Ectodermal cell (in vitro differentiated cells): ENCODE results near the gene GEMIN8.

Experiments
- H3K27ac ChIP-seq: 2 replicates; pipeline ENCODE4 v1.7.0; 2013; ENCODE audit warnings: mild to moderate bottlenecking, low read depth, low read length; ENCODE audit not compliant: insufficient read depth, poor library complexity, severe bottlenecking
- H3K27me3 ChIP-seq: 2 replicates; pipeline ENCODE4 v1.7.0; 2013; ENCODE audit warnings: mild to moderate bottlenecking, low read length; ENCODE audit not compliant: insufficient read depth, control insufficient read depth, poor library complexity, severe bottlenecking
- H3K36me3 ChIP-seq: one replicate; pipeline ENCODE4 v1.7.0; 2013; ENCODE audit warnings: low read length; ENCODE audit not compliant: control insufficient read depth, insufficient read depth
- H3K4me1 ChIP-seq: one replicate; pipeline ENCODE4 v1.7.0; 2013; ENCODE audit warnings: low read length; ENCODE audit not compliant: control insufficient read depth, insufficient read depth
- H3K4me3 ChIP-seq: 2 replicates; pipeline ENCODE4 v1.7.0; 2013; ENCODE audit warnings: low read depth, low read length, control low read depth; ENCODE audit not compliant: insufficient read depth
- H3K9me3 ChIP-seq: 2 replicates; pipeline ENCODE4 v1.7.0; 2013; ENCODE audit warnings: mild to moderate bottlenecking, low read length, moderate library complexity; ENCODE audit not compliant: control insufficient read depth
- WGBS, 2 experiments: methylation state at CpG; one replicate each; pipeline ENCODE4 v1.1.7; 2013; ENCODE audit warnings: missing lambda C conversion rate in 2 of 2; 5-methylcytosine and 5-hydroxymethylcytosine counted together

The GEMIN8 gene

DNA sequence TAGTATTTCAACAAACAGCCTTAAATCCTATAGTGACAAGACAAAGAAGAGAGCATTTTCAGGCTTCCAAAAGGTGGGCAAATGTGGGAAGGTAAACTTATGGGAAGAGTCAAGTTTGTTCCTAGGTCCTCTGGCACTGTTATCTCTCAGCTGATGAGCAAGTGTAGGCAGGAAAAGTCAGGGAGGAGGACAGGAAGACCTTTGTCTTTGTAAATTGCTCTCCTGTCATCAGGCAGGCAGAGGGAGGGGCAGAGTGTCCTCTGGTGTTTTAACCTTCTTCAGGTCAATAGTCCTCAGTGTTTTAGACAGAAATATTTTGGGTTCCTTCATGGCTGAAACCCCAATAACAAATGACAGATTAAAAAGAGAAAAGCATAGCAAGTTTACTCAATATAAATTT is 13.5 kb upstream of the GEMIN8 start:
- no peaks in the 10 kb centered on the region for H3K9me3 ChIP-seq
- H3K36me3 ChIP-seq: no peaks in the 10 kb centered on the region
- no peaks in the 10 kb centered on the region for H3K27me3 ChIP-seq
- H3K4me3 ChIP-seq: no peak overlapping the region
- no peak overlapping the region for H3K27ac ChIP-seq
- H3K4me1 ChIP-seq: no peaks in the 10 kb centered on the region

DNA sequence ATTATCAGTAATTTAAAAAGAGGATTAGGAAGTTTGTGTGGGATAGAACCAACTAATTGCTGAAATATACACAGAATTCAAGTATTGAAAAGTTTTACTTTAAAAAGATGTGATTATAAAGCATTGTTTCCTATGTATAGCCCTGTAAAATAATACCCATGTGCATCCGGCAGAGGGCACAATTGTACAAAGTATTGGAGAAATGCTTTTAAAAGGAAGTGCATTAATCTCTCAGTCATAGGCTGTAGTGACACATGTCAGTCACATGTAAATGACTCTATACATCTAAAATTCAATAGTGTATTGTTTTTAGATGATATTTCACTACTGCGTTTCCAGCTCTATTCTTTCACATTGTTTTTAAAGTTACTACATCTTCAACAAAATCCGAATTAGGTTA is 9.7 kb upstream of the GEMIN8 start:
- Histone ChIP-seq H3K36me3 (no peaks in the 10 kb centered on the region), H3K27me3 (no peaks in the 10 kb centered on the region), H3K4me3 (no peak overlapping the region), H3K9me3 (no peaks in the 10 kb centered on the region), H3K4me1 (no peaks in the 10 kb centered on the region), H3K27ac (no peak overlapping the region)
- WGBS, 2 experiments: 0% methylated on average over 1 of the region's 3 CpGs; no CpG with 5 or more reads in 1 of the 2 experiments

DNA sequence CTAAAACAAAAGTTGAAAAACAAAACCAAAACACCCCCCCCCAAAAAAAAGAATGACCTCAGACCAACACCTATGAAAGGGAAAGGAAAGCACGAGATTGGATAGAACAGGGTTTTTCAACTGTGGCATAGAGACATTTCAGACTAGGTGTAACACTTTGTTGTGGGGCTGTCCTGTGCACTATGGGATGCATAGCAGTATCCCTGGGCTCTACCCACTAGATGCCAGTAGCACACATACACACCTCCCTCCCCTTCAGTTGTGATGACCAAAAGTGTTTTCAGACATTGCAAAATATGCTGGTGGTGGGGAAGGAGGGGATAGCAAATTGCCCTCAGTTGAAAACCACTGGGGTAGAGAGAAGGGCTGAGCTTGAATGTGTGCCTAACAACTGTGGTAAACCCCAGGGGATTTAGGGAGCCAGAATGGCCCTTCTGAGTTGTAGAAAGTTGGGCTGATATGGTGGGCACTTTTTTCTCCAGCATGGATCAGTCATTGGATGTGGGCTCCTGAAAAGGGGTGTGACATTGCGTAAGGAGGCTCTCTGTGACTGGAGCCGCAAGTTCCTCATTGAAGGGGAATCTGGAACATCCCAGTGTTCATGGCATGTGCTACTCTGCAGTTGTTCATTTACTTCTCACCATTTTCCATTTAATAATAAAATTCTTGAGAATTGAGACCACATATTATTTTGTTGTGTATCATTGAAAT is 8.8 kb upstream of the GEMIN8 start:
- Histone ChIP-seq H3K4me1 (no peaks in the 10 kb centered on the region), H3K27ac (no peak overlapping the region), H3K27me3 (no peaks in the 10 kb centered on the region), H3K4me3 (no peak overlapping the region), H3K36me3 (no peaks in the 10 kb centered on the region), H3K9me3 (no peaks in the 10 kb centered on the region)
- WGBS, 2 experiments: 69 to 79% methylated on average over 3 of the region's 3 CpGs

- Histone ChIP-seq H3K27ac (no peak overlapping the region), H3K27me3 (no peaks in the 10 kb centered on the region), H3K9me3 (no peaks in the 10 kb centered on the region), H3K4me1 (peaks cover 7% of the 10 kb centered on the region), H3K36me3 (no peaks in the 10 kb centered on the region), H3K4me3 (no peak overlapping the region)
- WGBS, 2 experiments: 0 to 5% methylated on average over 1 to 2 of the region's 2 CpGs
Observed at GRCh38 chrX:14032406-14032805, 2.7 kb upstream of the GEMIN8 start.

GRCh38 chrX:14030174-14030530 is 460 bp upstream of the GEMIN8 start:
- H3K9me3 ChIP-seq: no peaks in the 10 kb centered on the region
- peak overlapping the region; percentile 51 for H3K4me3 ChIP-seq
- H3K27me3 ChIP-seq: no peaks in the 10 kb centered on the region
- H3K4me1 ChIP-seq: peaks cover 14% of the 10 kb centered on the region
- 15 to 23% methylated on average over 6 to 7 of the region's 7 CpGs for WGBS, 2 experiments
- H3K27ac ChIP-seq: peak overlapping the region; percentile 69
- H3K36me3 ChIP-seq: no peaks in the 10 kb centered on the region

GRCh38 chrX:14029039-14029424 is 660 bp downstream of the GEMIN8 start:
- Histone ChIP-seq H3K27ac (peak overlapping the region; percentile 69), H3K27me3 (no peaks in the 10 kb centered on the region), H3K36me3 (no peaks in the 10 kb centered on the region), H3K4me1 (peaks cover 14% of the 10 kb centered on the region), H3K9me3 (no peaks in the 10 kb centered on the region), H3K4me3 (peak overlapping the region; percentile 51)
- 4 to 9% methylated on average over 7 of the region's 7 CpGs for WGBS, 2 experiments

DNA sequence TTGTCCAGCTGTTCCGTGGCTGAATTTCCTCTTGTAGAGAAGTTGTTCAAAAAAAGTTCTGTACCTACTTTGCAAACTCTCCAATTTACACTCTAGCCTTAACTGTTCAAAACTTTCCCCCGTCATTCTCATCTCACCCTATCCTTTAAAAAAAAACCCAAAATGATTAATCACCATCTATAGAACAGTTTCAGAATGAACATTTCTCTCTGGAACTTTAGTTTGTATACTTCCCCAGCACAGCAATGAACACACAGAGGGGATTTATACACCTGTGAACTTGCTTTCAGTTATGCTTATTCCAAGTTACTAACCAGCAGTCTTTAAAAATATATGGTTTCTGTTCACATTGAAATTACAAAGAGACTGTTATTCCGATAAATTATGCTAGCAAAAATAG is 1.2 kb downstream of the GEMIN8 start:
- 83 to 91% methylated on average over 2 to 3 of the region's 3 CpGs for WGBS, 2 experiments
- peak overlapping the region; percentile 51 for H3K4me3 ChIP-seq
- no peak overlapping the region for H3K27ac ChIP-seq
- H3K9me3 ChIP-seq: no peaks in the 10 kb centered on the region
- peaks cover 14% of the 10 kb centered on the region for H3K4me1 ChIP-seq
- no peaks in the 10 kb centered on the region for H3K27me3 ChIP-seq
- H3K36me3 ChIP-seq: no peaks in the 10 kb centered on the region

DNA sequence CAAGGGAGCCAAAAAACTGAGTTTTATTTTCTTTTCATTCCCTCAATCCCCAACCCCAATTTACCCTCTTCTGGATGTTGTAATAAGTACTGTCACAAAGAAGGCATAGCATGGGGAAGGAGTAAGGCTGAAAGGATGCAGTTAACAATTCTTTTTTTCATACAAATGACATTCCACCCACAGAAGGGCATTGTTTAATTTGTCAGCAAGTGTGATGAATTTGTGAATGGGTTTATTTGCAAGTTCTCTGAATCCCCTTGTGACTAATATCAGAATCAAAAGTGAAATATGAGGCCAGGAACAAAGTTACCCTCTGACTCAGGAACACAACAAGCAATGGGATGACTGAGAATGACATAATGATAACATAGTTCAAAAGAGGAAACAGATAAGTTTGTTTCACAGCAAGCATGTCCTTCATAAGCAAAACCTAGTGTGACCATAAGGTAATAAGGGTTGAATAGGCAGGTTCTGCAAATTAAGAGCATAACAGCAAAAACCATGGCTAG is 2.1 kb downstream of the GEMIN8 start:
- no peaks in the 10 kb centered on the region for H3K9me3 ChIP-seq
- no peak overlapping the region for H3K4me3 ChIP-seq
- no peaks in the 10 kb centered on the region for H3K36me3 ChIP-seq
- H3K4me1 ChIP-seq: peaks cover 14% of the 10 kb centered on the region
- no peak overlapping the region for H3K27ac ChIP-seq
- H3K27me3 ChIP-seq: no peaks in the 10 kb centered on the region

- no peak overlapping the region for H3K4me3 ChIP-seq
- no peaks in the 10 kb centered on the region for H3K27me3 ChIP-seq
- peaks cover 14% of the 10 kb centered on the region for H3K4me1 ChIP-seq
- H3K27ac ChIP-seq: no peak overlapping the region
- no peaks in the 10 kb centered on the region for H3K36me3 ChIP-seq
- H3K9me3 ChIP-seq: no peaks in the 10 kb centered on the region
- no CpG with 5 or more reads among the region's 1 CpG for WGBS, 2 experiments
Observed at GRCh38 chrX:14027036-14027435, 2.7 kb downstream of the GEMIN8 start.

- no peak overlapping the region for H3K4me3 ChIP-seq
- H3K27me3 ChIP-seq: no peaks in the 10 kb centered on the region
- H3K27ac ChIP-seq: peak overlapping the region; percentile 80
- WGBS, 2 experiments: 19 to 29% methylated on average over 5 to 6 of the region's 7 CpGs
- H3K9me3 ChIP-seq: no peaks in the 10 kb centered on the region
- no peaks in the 10 kb centered on the region for H3K36me3 ChIP-seq
- peaks cover 14% of the 10 kb centered on the region for H3K4me1 ChIP-seq
Observed at GRCh38 chrX:14026121-14026520, 3.6 kb downstream of the GEMIN8 start.

DNA sequence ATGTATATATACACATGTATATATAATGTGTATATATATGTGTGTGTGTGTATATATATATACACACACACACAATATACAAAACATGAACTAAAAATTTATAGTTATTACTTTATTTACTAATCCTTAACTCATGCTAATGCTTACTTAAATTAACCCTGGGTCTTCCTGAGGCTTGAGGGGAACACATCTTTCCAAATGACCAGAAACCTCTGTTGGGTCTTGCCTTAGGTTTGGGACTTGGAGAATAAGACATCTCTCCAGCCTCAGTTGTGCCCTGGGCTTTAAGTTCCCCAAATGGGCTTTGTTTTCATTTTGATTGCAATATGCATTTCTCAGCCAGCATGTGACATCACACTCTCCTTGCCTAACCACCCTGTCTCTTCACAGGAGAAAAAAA is 7.7 kb downstream of the GEMIN8 start:
- Histone ChIP-seq H3K4me1 (peaks cover 4% of the 10 kb centered on the region), H3K4me3 (no peak overlapping the region), H3K27me3 (no peaks in the 10 kb centered on the region), H3K36me3 (no peaks in the 10 kb centered on the region), H3K27ac (no peak overlapping the region), H3K9me3 (no peaks in the 10 kb centered on the region)
